NK-92 (cell line): Measurements from ENCODE around the gene EFNB3.

ENCODE experiments used
- DNase-seq: peaks from one replicate; lab custom pipeline; 2025; ENCODE audit not compliant: unreplicated experiment; lab: John Stamatoyannopoulos, UW

The EFNB3 gene, protein sequence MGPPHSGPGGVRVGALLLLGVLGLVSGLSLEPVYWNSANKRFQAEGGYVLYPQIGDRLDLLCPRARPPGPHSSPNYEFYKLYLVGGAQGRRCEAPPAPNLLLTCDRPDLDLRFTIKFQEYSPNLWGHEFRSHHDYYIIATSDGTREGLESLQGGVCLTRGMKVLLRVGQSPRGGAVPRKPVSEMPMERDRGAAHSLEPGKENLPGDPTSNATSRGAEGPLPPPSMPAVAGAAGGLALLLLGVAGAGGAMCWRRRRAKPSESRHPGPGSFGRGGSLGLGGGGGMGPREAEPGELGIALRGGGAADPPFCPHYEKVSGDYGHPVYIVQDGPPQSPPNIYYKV

GRCh38 chr17:7704601-7705268 lies at the start of gene EFNB3:
Gene EFNB3, plus strand, starts transcription at chr17:7705202. Its CDS starts 397 bp downstream, at chr17:7705599.
- DNase-seq: no peak

GRCh38 chr17:7655541-7655840 lies 49.5 kb upstream of the EFNB3 start:
- no peak for DNase-seq

- no peak for DNase-seq
Observed at GRCh38 chr17:7656958-7657609, 47.9 kb upstream of the EFNB3 start.

DNA sequence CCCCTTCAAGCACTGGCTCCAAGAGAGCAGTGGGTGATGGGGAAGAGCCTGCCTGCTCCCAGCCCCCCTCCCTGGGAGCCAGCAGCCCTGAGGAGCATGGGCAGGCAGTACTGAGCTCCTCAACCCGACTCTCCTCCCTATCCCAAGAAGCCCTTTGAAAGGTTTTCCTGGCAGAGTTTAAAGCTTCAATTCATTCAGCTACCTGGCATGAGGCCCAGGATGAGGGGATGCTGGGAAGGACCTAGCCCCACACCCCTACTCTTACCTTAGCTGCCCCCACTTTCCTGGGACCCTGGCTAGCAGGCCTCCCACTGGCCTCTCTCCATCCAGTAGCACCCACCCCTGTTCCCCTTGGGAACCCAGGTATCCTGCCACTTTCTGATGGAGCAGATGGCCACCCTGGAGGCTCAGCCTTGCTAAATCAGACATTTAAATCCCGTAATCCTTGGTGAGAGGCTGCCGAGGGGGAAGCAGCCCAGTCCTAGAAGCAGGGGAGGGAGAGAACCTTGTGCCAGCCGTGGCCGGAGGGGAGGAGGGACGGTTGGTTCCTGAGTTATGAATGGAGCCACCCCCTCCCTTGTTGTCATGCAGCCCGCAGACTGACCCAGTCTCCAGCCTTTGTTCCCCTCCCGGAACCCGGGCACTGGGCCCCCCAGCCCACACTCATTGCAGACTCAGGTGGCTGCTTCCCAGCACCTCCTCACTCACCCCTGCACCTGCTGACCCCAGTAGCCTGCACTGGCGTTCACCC lies 37.2 kb upstream of the EFNB3 start:
- DNase-seq: no peak

GRCh38 chr17:7668482-7668881 lies 36.5 kb upstream of the EFNB3 start:
- no peak for DNase-seq

DNA sequence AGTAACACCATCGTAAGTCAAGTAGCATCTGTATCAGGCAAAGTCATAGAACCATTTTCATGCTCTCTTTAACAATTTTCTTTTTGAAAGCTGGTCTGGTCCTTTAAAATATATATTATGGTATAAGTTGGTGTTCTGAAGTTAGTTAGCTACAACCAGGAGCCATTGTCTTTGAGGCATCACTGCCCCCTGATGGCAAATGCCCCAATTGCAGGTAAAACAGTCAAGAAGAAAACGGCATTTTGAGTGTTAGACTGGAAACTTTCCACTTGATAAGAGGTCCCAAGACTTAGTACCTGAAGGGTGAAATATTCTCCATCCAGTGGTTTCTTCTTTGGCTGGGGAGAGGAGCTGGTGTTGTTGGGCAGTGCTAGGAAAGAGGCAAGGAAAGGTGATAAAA lies 31.8 kb upstream of the EFNB3 start:
- DNase-seq: no peak

- no peak for DNase-seq
Observed at GRCh38 chr17:7674934-7675333, 30.1 kb upstream of the EFNB3 start.

DNA sequence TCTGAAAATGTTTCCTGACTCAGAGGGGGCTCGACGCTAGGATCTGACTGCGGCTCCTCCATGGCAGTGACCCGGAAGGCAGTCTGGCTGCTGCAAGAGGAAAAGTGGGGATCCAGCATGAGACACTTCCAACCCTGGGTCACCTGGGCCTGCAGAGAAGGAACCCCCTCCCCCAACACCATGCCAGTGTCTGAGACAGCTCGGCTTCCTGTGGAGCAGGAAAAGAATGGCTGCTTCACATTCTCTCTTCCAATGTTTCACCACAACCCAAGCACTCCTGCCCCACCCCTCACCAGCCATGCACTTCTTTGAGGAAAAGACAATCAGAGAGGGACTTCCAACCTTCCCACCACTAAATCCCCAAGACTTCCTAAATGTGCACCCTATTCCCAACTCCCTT lies 28.5 kb upstream of the EFNB3 start:
- no peak for DNase-seq

DNA sequence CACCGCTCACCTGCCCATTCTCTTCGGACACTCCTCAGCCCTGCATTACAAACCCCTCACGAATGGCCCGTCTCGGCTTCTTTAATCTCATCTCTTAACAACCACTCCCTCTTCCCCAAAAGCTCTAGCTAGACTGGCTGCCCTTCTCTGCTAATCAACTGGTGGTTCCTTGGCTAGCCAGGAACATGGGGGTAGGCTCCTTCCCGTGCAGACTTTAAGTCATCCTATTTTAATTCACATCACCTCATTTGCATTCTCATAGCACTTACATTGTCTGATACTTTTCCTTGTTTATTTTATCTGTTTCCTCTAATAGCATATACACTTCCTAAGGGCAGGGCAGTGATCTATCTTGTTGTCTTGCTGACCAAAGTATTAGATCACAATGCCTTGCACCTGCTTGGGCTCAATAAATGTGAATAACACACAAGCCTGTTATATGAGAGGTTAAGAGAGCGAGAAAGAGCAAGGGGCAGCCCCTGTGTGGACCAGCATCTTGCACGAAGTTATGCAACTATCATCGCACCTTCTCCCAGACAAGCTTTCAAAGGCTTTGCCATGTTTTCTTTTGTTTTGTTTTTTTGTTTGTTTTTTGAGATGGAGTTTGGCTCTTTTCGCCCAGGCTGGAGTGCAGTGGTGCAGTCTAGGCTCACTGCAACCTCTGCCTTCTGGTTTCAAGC lies 27.5 kb upstream of the EFNB3 start:
- no peak for DNase-seq

- DNase-seq: no peak
Observed at GRCh38 chr17:7684851-7685532, 20.0 kb upstream of the EFNB3 start.

DNA sequence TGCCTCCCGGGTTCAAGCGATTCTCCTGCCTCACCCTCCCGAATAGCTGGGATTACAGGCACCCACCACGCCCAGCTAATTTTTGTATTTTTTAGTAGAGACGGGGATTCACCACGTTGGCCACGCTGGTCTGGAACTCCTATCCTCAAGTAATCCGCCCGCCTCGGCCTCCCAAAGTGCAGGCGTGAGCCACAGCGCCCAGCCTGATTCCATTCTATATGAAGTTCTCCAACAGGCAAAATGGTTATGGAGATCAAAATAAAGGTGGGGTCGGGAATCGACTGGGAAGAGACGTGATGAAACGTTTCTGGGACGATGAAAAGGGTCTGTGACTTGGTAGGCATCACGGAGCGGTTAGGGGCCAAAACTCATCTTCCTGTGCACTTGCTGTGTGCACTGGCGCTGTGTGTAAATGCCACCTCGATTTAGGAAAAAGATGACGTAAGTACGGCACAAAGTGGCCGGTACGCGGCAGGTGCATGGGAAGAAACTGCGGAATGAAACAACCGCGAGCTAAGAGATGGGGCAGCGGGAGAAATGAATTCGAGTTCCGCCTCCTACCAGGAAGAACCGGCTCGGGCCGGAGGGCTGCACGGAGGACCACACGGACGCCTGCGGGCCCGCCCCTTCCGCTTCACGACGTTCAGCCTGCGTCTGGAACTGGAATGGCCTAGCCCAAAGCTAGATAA lies 19.3 kb upstream of the EFNB3 start:
- DNase-seq: no peak

- no peak for DNase-seq
Observed at GRCh38 chr17:7686222-7687071, 18.6 kb upstream of the EFNB3 start.

DNA sequence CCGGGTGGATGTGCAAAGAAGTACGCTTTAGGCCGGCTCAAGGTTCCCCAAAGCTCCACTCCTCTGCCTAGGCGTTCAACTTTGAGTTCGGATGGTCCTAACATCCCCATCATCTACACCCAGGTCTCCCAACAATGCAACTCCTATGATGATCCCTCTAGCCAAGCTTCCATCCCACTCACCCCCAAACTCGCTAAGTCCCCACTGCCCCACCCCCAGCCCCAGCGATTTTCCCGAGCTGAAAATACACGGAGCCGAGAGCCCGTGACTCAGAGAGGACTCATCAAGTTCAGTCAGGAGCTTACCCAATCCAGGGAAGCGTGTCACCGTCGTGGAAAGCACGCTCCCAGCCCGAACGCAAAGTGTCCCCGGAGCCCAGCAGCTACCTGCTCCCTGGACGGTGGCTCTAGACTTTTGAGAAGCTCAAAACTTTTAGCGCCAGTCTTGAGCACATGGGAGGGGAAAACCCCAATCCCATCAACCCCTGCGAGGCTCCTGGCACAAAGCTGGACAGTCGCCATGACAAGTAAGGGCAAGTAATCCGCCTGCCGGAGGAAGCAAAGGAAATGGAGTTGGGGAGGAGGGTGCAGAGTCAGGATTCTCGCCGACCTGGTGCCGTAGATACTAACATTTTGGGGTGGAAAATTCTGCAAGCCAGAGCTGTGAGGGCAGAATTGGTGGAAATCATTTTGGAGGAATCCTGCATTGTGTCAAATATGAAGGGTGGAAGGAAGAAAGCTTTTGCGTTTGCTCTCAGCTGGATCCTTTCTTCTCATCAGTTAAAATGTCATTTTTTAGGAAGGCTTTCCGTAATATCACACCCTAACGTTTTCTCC lies 17.7 kb upstream of the EFNB3 start, which contains the start of gene TP53:
Gene TP53, minus strand, starts transcription at position 419 of the 836 bp plus-strand sequence. CDS start 10,896 bp downstream, outside the sequence.
- DNase-seq: peak; percentile 29

GRCh38 chr17:7687908-7688807 lies 16.8 kb upstream of the EFNB3 start, which contains the start of gene WRAP53:
Gene WRAP53, plus strand, starts transcription at chr17:7688477. Its CDS starts 172 bp downstream, at chr17:7688649.
- peak; percentile 66 for DNase-seq

DNA sequence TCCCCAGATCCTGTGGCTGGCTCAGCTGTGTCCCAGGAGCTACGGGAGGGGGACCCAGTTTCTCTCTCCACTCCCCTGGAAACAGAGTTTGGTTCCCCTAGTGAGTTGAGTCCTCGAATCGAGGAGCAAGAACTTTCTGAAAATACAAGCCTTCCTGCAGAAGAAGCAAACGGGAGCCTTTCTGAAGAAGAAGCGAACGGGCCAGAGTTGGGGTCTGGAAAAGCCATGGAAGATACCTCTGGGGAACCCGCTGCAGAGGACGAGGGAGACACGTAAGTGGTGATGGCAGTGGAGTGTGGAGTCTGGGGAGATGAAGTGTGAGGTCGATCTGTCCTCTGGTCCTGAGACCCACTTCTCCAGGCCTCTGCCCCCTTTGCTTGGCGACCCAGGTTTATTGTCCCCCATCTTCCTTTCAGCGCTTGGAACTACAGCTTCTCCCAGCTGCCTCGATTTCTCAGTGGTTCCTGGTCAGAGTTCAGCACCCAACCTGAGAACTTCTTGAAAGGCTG lies 16.1 kb upstream of the EFNB3 start:
- DNase-seq: no peak

- DNase-seq: no peak
Observed at GRCh38 chr17:7695586-7695985, 9.4 kb upstream of the EFNB3 start.
